ENCODE data around the gene TNFRSF18. TPM values are rescaled to one million over a fixed set of nuclear protein-coding genes. Genes with fewer than 3 reads are reported as not detected.

The TNFRSF18 gene
- total and polyA plus RNA-seq, 5 experiments from 2014 or later, result 1.5 to 2.3 (median 1.6) TPM; not detected in 2

GRCh38 chr1:1173061-1173792 is 33.2 kb downstream of the TNFRSF18 start:
- Mint-ChIP-seq H3K4me1 (peaks cover 11 to 33% (median 20%) of the 10 kb centered on the region in 4 donors), H3K27me3 (peaks cover 0 to 6% (median 4%) of the 10 kb centered on the region in 5 donors), H3K9me3 (no peaks in the 10 kb centered on the region), H3K27ac (peak overlapping the region in 3 of 10 donors; percentile 15 to 53 (median 28)), H3K4me3 (peak overlapping the region in 7 of 10 donors; percentile 10 to 64 (median 38)), H3K36me3 (no peaks in the 10 kb centered on the region)
- POLR2A ChIA-PET, result interaction anchor here (0.8 to 2.4 kb wide), 4 partner anchors 8 to 99 kb away, joined by 3 to 11 read pairs (median 4); no protein-coding TSS in a partner anchor
- ATAC-seq, result no peak
- peak in 1 of 10 donors; percentile 37 for DNase-seq

GRCh38 chr1:1171546-1172340 is 34.6 kb downstream of the TNFRSF18 start:
- Mint-ChIP-seq H3K4me3 (peak overlapping the region; percentile 12 to 81 (median 62)), H3K9me3 (no peaks in the 10 kb centered on the region), H3K4me1 (peaks cover 7 to 33% (median 18%) of the 10 kb centered on the region in 4 donors), H3K36me3 (no peaks in the 10 kb centered on the region), H3K27ac (peak overlapping the region in 8 of 10 donors; percentile 56 to 97 (median 74)), H3K27me3 (peaks cover 0 to 6% (median under 1%) of the 10 kb centered on the region in 5 donors)
- ATAC-seq (peak; percentile 69 to 72), DNase-seq (peak; percentile 5 to 75 (median 52))
- POLR2A ChIA-PET, result interaction anchor here (1.3 to 2.4 kb wide), 2 partner anchors 10 to 13 kb away, joined by 5 to 11 read pairs; no protein-coding TSS in a partner anchor

DNA sequence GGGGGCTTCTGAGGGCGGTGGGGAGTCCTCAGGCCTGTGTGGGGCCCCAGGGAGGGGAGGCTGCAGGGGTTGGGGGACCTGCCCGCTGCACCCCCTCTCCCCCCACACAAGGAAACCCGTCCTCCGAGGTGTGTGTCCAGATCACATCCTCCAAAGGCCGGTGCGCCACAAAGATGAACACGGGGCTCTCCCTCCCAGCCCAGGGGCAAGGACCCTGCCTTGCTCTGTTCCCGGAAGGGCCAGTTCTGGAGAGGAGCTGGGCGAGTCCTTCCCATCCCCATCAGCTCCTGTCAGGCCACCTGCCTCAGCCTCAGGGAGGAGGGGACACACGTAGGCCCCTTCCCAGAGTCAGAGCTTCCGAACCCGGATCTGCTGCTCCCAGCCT is 35.2 kb downstream of the TNFRSF18 start:
- H3K9me3 Mint-ChIP-seq, result no peaks in the 10 kb centered on the region
- peaks cover 0 to 6% (median 0%) of the 10 kb centered on the region in 5 donors for H3K27me3 Mint-ChIP-seq
- ATAC-seq (no peak), DNase-seq (peak in 1 of 10 donors; percentile 63)
- POLR2A ChIA-PET, result interaction anchor here (2.4 kb wide), 1 partner anchor 13 kb away, joined by 11 read pairs; no protein-coding TSS in a partner anchor
- no peak overlapping the region for H3K27ac Mint-ChIP-seq
- H3K4me1 Mint-ChIP-seq, result peaks cover 7 to 33% (median 18%) of the 10 kb centered on the region in 4 donors
- peak overlapping the region in 1 of 10 donors; percentile 28 for H3K4me3 Mint-ChIP-seq
- no peaks in the 10 kb centered on the region for H3K36me3 Mint-ChIP-seq

DNA sequence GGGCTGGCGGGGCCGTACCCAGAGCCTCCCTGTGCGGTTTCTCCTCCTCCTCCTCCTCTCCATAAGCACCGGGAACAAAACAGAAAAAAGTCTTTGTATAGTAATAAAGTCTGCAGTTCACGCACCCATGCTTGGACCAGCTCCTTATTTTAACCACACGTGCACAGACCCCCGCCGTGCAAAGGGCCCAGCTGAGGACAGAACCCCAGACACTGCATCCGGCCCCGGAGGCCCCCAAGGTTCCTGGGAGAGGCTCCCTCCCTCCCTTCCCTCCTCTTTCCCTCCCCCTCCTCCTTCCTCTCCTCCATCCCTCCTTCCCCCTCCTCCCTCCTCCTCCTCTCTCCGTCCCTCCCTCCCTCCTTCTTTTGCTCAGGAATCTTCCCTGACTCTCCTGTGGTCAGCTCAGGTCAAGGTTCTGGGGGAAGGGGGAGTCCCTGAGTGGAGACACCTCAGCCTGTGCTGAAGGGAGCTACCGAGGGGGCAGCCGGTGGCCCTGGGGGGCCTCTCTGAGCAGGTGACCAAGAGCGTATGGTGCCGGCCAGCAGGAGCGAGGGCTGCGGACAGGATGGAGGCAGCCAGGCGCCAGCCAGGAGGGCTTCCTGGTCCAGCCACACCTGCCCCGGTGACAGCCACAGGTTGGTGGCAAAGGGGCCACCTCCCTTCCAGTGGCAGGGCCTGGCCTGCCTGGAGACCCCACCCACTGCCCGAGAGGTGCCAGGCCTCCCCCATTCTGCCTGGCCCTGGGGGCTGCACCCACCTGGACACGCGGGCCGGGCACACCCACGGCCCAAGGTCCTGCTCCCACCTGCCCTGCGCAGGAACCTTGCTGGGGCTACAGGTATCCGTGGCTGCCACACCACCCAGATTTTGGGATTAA is 35.9 kb downstream of the TNFRSF18 start:
- H3K36me3 Mint-ChIP-seq, result no peaks in the 10 kb centered on the region
- peak overlapping the region in 4 of 10 donors; percentile 19 to 57 (median 40) for H3K4me3 Mint-ChIP-seq
- POLR2A ChIA-PET, result interaction anchor here (0.5 to 2.4 kb wide), 5 partner anchors 11 to 332 kb away, joined by 4 to 11 read pairs (median 5); no protein-coding TSS in a partner anchor

DNA sequence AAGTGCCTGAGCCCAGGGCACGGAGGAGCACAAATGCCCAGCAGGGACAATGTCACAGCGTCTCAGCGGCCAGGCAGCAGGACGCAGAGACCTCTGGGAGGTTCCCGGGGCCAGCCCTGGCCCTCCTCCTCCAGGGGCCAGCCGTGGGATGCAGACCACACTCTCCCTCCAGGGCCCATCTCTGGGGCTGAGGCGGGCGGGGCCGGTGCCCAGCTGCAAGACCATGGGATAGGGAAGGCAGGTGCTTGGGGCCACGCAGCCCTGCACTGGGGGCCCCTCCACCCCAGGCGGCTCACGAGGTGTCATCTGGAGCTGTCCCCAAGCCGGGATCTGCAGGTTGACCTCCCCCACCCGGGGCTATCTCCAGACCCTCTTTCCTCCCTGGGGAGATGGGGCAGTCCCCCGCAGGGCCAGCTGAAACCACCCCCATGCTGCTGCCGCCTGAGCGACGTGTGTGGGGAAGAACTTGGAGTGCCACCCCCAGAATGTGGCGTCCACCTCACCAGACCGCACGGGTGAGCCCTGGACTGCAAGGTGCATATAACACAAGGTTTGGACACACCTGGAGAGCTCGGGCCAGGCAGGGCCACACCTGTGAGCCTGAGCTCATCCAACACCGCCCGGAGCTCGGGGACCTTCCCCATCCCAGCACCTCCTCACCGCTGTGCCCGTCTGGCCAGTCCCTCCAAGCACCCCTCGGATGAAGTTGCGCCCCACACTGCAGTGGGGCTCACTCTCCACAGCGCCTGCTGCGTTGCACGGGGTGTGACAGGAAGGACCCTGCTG is 36.8 kb downstream of the TNFRSF18 start:
- POLR2A ChIA-PET, result interaction anchor here (0.5 to 2.0 kb wide), 4 partner anchors 10 to 332 kb away, joined by 4 to 7 read pairs (median 4); no protein-coding TSS in a partner anchor
- ATAC-seq (no peak), DNase-seq (peak in 2 of 10 donors; percentile 14 to 59)
- H3K36me3 Mint-ChIP-seq, result no peaks in the 10 kb centered on the region
- peak overlapping the region in 1 of 10 donors; percentile 69 for H3K27ac Mint-ChIP-seq
- H3K27me3 Mint-ChIP-seq, result peaks cover 0 to 6% (median 0%) of the 10 kb centered on the region in 5 donors
- H3K9me3 Mint-ChIP-seq, result no peaks in the 10 kb centered on the region
- peak overlapping the region in 3 of 10 donors; percentile 38 to 57 (median 41) for H3K4me3 Mint-ChIP-seq
- H3K4me1 Mint-ChIP-seq, result peaks cover 9 to 27% (median 22%) of the 10 kb centered on the region in 4 donors

More for the DNA sequence above, 35.9 kb downstream of the TNFRSF18 start:
- Mint-ChIP-seq H3K27me3 (peaks cover 0 to 6% (median 0%) of the 10 kb centered on the region in 5 donors), H3K9me3 (no peaks in the 10 kb centered on the region), H3K27ac (peak overlapping the region in 3 of 10 donors; percentile 27 to 69 (median 34)), H3K4me1 (peaks cover 9 to 30% (median 22%) of the 10 kb centered on the region in 4 donors)
- peak in 2 of 10 donors; percentile 6 to 61 for DNase-seq
- no peak for ATAC-seq

DNA sequence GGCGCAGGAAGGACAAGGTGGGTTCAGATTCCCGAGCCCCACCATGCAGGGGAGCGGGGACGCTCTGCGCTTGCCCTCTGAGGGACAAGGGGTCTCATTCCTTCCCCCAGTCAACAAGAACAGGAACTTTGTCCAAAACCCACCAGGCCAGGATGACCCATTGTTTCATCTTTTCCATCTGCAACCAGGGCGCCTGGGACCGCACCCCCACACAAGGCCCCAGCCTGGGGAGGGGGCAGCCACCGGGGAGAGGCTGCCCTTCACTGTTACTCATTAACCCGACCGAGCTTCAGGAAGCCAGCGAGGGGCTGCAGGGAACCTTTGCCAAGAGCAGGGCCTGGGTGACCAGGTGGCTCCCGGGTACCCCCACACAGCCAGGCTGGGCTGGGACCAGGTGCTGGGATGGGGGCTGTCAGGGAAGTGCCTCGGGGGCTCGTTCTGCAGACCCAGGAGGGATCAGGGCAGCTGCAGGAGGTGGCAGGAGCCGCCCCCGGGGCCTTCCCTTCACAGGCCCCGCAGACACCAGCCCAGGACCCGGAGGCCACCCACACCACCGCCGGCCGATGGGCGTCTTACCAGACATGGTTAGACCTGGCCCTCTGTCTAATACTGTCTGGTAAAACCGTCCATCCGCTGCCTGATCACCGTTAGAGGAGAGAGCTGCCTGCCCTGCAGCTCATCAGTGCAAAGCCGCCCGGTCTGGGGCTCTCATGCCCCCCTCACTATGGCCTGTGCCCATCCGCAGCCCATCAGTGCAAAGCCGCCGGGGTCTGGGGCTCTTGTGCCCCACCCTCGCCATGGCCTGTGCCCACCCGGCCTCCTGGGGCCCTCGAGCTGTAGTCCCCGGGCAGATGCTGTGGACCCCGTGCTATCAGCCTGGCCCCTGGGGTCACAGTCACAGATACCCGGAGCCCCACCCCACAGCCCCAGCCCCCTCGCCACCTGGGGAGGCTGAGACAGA is 37.7 kb downstream of the TNFRSF18 start:
- ATAC-seq, result no peak
- H3K27ac Mint-ChIP-seq, result no peak overlapping the region
- H3K9me3 Mint-ChIP-seq, result no peaks in the 10 kb centered on the region
- POLR2A ChIA-PET, result interaction anchor here (2.0 kb wide), 1 partner anchor 11 kb away, joined by 7 read pairs; no protein-coding TSS in a partner anchor
- H3K36me3 Mint-ChIP-seq, result no peaks in the 10 kb centered on the region
- H3K4me3 Mint-ChIP-seq, result no peak overlapping the region
- peaks cover 0 to 6% (median 0%) of the 10 kb centered on the region in 5 donors for H3K27me3 Mint-ChIP-seq
- peak in 2 of 10 donors; percentile 6 to 54 for DNase-seq
- H3K4me1 Mint-ChIP-seq, result peaks cover 9 to 22% (median 20%) of the 10 kb centered on the region in 4 donors

DNA sequence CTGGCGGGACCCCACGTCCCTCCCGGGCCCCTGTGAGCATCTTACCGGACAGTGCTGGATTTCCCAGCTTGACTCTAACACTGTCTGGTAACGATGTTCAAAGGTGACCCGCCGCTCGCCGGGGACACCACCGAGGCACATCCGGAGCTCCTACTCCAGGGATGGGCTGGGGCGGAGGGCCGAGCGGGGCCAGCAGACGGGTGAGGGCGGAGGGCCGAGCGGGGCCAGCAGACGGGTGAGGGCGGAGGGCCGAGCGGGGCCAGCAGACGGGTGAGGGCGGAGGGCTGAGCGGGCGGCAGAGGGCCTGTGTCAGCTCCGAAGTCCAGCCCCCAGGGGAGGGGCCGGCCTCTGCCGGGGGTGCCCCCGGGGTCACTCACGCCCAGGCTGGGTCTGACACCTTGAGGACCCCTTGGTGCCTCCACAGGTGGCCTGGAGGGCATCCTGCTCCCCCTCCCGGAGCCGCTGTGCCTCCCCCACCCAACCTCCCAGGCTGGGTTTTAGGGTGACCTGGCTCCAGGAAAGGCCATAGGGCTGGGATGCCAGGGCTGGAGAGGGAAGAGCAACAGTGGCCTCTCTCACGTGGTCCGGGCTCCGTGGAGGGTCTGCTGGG is 38.4 kb downstream of the TNFRSF18 start:
- H3K4me1 Mint-ChIP-seq, result peaks cover 9 to 21% (median 17%) of the 10 kb centered on the region in 4 donors
- peaks cover 0 to 6% (median 0%) of the 10 kb centered on the region in 5 donors for H3K27me3 Mint-ChIP-seq
- ATAC-seq (no peak), DNase-seq (peak in 1 of 10 donors; percentile 3)
- H3K4me3 Mint-ChIP-seq, result no peak overlapping the region
- no peaks in the 10 kb centered on the region for H3K36me3 Mint-ChIP-seq
- no peaks in the 10 kb centered on the region for H3K9me3 Mint-ChIP-seq
- POLR2A ChIA-PET, result interaction anchor here (2.3 kb wide), 1 partner anchor 10 kb away, joined by 6 read pairs; no protein-coding TSS in a partner anchor
- no peak overlapping the region for H3K27ac Mint-ChIP-seq

- Mint-ChIP-seq H3K4me1 (peaks cover 9 to 19% (median 14%) of the 10 kb centered on the region in 4 donors), H3K4me3 (no peak overlapping the region), H3K9me3 (no peaks in the 10 kb centered on the region), H3K27me3 (peaks cover 0 to 6% (median 0%) of the 10 kb centered on the region in 5 donors), H3K36me3 (no peaks in the 10 kb centered on the region), H3K27ac (no peak overlapping the region)
- POLR2A ChIA-PET, result interaction anchor here (2.3 kb wide), 1 partner anchor 10 kb away, joined by 6 read pairs; no protein-coding TSS in a partner anchor
- ATAC-seq (no peak), DNase-seq (peak in 2 of 10 donors; percentile 4 to 57)
Observed at GRCh38 chr1:1167398-1167821, 39.0 kb downstream of the TNFRSF18 start.

DNA sequence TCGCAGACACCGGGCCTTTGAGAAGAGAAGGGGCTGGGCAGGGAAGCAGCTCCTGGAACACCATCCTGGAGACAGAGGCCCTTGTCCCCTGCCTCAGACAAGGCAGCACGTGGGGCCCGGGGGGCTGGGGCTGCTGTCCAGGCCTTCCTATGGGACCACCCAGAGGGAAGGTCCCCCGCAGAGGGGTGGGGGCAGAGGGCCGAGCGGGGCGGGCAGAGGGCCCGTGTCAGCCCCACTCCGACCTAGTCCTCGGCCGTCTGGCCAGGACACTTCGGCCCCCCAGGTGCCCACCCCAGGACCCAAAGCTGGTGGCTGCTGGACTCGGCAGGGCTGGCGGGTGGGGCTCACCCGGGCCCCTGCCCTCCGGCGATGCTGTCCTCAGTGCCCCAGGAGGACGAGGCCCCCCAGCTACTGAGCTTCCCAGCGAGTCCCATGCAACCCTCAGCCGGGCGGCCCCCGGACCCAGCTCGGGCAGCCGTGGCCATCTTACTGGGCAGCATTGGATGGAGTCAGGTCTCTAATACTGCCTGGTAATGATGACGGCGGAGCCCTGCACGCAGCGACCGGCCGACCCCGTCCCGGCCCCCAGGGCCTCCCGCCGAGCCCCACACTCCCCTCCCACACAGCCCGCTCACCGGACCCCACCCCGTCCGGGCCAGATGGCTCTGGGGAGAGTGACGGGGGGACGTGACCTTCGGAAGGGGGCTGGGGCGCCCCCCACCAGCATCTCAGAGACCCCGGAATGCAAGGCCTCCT is 39.6 kb downstream of the TNFRSF18 start:
- ATAC-seq (no peak), DNase-seq (peak in 2 of 10 donors; percentile 7 to 55)
- Mint-ChIP-seq H3K36me3 (no peaks in the 10 kb centered on the region), H3K4me3 (no peak overlapping the region), H3K27me3 (peaks cover 0 to 4% (median 0%) of the 10 kb centered on the region in 5 donors), H3K9me3 (no peaks in the 10 kb centered on the region), H3K4me1 (peaks cover 5 to 13% (median 8%) of the 10 kb centered on the region in 4 donors), H3K27ac (no peak overlapping the region)
- POLR2A ChIA-PET, result interaction anchor here (2.3 kb wide), 1 partner anchor 9 kb away, joined by 6 read pairs; no protein-coding TSS in a partner anchor
